HG03139 (cell line): ENCODE data around the gene KMT5C.

Experiments
- ATAC-seq: cut with Tn5 transposase; IDR thresholded peaks from one replicate; pipeline ENCODE4 v1.9.1; 2021; ENCODE audit not compliant: unreplicated experiment

KMT5C gene

GRCh38 chr19:55384131-55384919, 44.6 kb downstream of the KMT5C start, which contains the start of gene TMEM238:
Gene TMEM238 (minus strand): TSS chr19:55384292. CDS start chr19:55384259, 33 bp downstream.
- ATAC-seq, result no peak

DNA sequence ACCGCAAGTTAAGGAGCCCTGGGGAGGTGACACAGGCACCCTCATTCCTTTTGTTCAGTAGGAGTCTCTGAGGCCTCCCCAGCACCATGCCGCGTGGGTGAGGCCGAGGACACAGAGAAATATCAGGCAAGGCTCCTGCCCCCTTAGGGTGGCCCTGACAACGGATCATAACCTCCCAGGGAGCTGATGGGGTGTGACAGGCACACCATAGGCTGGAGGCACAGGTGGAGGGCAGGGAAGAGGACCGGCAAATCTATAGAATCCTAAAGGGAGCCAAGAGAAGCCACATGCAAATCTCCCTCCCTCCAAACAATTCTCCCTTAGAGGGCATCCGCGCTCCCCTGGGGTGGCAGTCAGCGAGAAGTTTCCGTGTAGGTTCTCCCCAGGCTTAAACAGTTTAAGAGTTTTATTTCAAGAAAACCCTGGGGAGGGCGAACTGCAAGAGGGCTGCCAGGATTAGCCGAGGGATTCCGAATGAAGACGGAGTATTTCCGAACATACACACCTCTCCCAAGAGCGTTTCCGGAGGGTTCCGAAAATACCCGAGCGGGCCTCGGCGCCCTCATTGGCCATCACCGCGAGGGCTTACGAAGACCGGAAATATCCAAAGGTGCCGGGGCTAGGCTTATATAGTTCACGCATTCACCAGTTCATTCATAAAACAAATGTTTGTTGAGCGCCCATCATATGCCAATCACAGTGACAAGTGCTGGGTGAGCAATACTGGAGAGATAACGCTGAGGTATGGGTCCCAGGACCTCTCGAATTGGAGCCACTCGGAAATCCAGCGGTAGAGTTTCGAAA, 45.4 kb downstream of the KMT5C start:
- peak; percentile 46 for ATAC-seq

- peak; percentile 71 for ATAC-seq
Measured at GRCh38 chr19:55385724-55386492, 46.2 kb downstream of the KMT5C start, which contains the start of gene RPL28. Gene RPL28 (plus strand): TSS chr19:55385932. CDS start chr19:55386358, 426 bp downstream.

GRCh38 chr19:55386493-55386971, 46.9 kb downstream of the KMT5C start:
- ATAC-seq, result no peak

- ATAC-seq, result no peak
Measured at GRCh38 chr19:55387736-55388497, 48.2 kb downstream of the KMT5C start.

GRCh38 chr19:55389386-55390317, 50.0 kb downstream of the KMT5C start:
- no peak for ATAC-seq

GRCh38 chr19:55390461-55390880, 50.8 kb downstream of the KMT5C start:
- no peak for ATAC-seq

GRCh38 chr19:55391191-55391670, 51.6 kb downstream of the KMT5C start:
- no peak for ATAC-seq

- no peak for ATAC-seq
Measured at GRCh38 chr19:55391702-55392615, 52.3 kb downstream of the KMT5C start.

- no peak for ATAC-seq
Measured at GRCh38 chr19:55392820-55393761, 53.4 kb downstream of the KMT5C start.
